Kidney (tissue), 14 donors: Measurements from ENCODE around the gene SFXN5. TPM values are rescaled to one million over a fixed set of nuclear protein-coding genes. Genes with fewer than 3 reads are reported as not detected.

Experiments used
- DNase-seq, 5 donors: peaks; one replicate each; pipeline ENCODE4 v3.0.0-alpha.2; 2013 to 2020
- FAIRE-seq: peaks from 2 replicates; lab custom pipeline; 2012; peaks lifted over from hg19 to GRCh38; lab: Jason Lieb, UNC
- H3K27ac ChIP-seq, 2 donors: one replicate each; pipeline ENCODE4 v1.7.0; 2013; ENCODE audit warnings: low read depth in 2 of 2, low read length in 2 of 2, inconsistent platforms in 1 of 2
- H3K27me3 ChIP-seq: one replicate; pipeline ENCODE4 v1.7.1; 2013; ENCODE audit warnings: low read length, inconsistent platforms; ENCODE audit not compliant: control insufficient read depth, insufficient read depth
- H3K36me3 ChIP-seq, 3 donors: one replicate each; pipeline versions ENCODE4 v1.7.0 to v1.7.1; 2013; ENCODE audit warnings: low read length in 3 of 3, control low read depth in 1 of 3, inconsistent platforms in 1 of 3; ENCODE audit not compliant: insufficient read depth in 3 of 3, control insufficient read depth in 2 of 3
- H3K4me1 ChIP-seq, 3 donors: one replicate each; pipeline versions ENCODE4 v1.7.0 to v1.7.1; 2013; ENCODE audit warnings: low read length in 3 of 3, inconsistent platforms in 1 of 3, low read depth in 1 of 3; ENCODE audit not compliant: control insufficient read depth in 2 of 3, insufficient read depth in 2 of 3
- H3K4me3 ChIP-seq, 3 donors: one replicate each; pipeline versions ENCODE4 v1.7.0 to v1.8.1; 2013; ENCODE audit warnings: low read length in 3 of 3, control low read depth in 1 of 3, inconsistent platforms in 1 of 3
- H3K9ac ChIP-seq, 3 donors: one replicate each; pipeline versions ENCODE4 v1.7.0 to v1.7.1; 2013; ENCODE audit warnings: low read length in 3 of 3, control low read depth in 1 of 3, inconsistent platforms in 1 of 3
- H3K9me3 ChIP-seq, 3 donors: one replicate each; pipeline versions ENCODE4 v1.7.0 to v1.7.1; 2013; ENCODE audit warnings: low read length in 3 of 3, control low read depth in 1 of 3, inconsistent platforms in 1 of 3; ENCODE audit not compliant: control insufficient read depth in 2 of 3, insufficient read depth in 1 of 3
- intact Hi-C: fragments of 100-400 bp; cut with DNase I; formaldehyde crosslinking; loops from one replicate; pipeline ENCODE4 v1.11.1; 2022
- polyA plus RNA-seq: library from polyadenylated mRNA; stranded (reverse); fragments of 350-450 nt; fragmentation: Illumina TruSeq; extraction: RNeasy Lipid Tissue Mini Kit (QIAGEN cat#74804); gene quantifications from one replicate; pipeline ENCODE4 v1.2.3, GENCODE V29; 2014; ENCODE audit warnings: low read depth, low replicate concordance; ENCODE audit not compliant: insufficient read depth
- total RNA-seq: library from RNA; stranded (reverse); fragmentation: NEBNext Ultra II Directional; extraction: Animal tissue kit (Norgen Biotek cat#: 25700); gene quantifications from one replicate; pipeline ENCODE4 v1.2.1, GENCODE V29; 2021
- TF ChIP-seq, protein P1 (sequence below): IDR thresholded peaks from 3 replicates; pipeline ENCODE4 v1.5.1; 2012; ENCODE audit warnings: mild to moderate bottlenecking, moderate library complexity, borderline replicate concordance; ENCODE audit not compliant: insufficient read depth; ENCODE audit errors: extremely low read depth
- donor health status: control.
- donor health status: control.
- donor health status: control.
- donor health status: control.
- donor health status: control.
- donor health status: DM: yes; HTN: yes; CAD: no.
- donor health status: Normal renal cell carcinoma (clear cell type).

The SFXN5 gene
- total and polyA plus RNA-seq, 2 donors from 2014 or later = 21.4 to 35.9 TPM

DNA sequence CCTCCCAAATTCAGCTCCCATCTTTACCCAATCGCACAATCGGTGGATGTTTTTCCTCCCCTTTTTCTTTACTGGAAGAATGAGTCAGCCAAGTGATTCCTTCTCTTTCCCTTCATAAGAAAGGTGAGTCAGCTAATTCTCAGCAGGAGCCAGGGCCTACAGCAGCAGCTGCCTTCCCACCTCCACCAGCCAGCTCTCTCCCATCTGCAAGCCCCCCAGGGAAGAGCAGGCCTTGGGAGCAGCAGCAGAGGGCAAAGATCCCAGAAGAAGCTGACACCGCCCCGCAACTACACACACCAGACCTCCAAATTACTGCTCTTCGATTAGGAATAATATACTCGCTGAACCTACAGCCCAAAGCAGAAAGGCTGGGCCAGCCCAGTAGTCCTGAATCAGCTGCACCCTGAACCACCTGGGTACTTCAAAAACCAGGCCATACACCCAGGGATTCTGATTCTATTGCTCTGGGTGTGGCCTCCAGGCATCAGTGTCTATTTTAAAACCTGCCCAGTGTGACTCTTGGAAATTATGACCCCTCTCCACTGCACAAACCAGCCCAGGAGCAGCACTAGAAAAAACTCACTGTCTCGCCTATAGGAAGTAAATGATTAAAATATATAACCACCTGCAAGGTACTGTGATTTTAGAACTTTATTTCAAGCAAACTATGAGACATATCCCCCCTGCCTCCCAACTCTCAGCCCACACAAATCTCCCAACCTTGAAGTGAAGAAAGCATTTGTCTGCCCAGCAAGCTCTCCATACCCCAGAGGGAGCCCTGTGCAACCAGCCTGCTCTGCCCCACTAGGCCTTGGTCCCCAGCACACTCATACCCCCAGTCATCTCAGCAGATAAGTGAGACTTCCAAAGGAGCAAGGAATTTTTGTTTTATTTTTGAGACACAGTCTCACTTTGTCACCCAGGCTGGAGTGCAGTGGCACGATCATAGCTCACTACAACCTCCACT lies 7.3 kb downstream of the SFXN5 start:
- intact Hi-C loops = no loop called here
- Histone ChIP-seq H3K9me3 (no peaks in the 10 kb centered on the region), H3K27me3 (no peaks in the 10 kb centered on the region), H3K9ac (no peak overlapping the region), H3K4me3 (no peak overlapping the region), H3K4me1 (peaks cover 0 to 15% (median 11%) of the 10 kb centered on the region in 3 donors), H3K36me3 (peaks cover 0 to 2% (median 0%) of the 10 kb centered on the region in 3 donors), H3K27ac (peak overlapping the region; percentile 43 to 56)
- no peak for FAIRE-seq
- no peak for DNase-seq
- TF ChIP-seq, protein P1, sequence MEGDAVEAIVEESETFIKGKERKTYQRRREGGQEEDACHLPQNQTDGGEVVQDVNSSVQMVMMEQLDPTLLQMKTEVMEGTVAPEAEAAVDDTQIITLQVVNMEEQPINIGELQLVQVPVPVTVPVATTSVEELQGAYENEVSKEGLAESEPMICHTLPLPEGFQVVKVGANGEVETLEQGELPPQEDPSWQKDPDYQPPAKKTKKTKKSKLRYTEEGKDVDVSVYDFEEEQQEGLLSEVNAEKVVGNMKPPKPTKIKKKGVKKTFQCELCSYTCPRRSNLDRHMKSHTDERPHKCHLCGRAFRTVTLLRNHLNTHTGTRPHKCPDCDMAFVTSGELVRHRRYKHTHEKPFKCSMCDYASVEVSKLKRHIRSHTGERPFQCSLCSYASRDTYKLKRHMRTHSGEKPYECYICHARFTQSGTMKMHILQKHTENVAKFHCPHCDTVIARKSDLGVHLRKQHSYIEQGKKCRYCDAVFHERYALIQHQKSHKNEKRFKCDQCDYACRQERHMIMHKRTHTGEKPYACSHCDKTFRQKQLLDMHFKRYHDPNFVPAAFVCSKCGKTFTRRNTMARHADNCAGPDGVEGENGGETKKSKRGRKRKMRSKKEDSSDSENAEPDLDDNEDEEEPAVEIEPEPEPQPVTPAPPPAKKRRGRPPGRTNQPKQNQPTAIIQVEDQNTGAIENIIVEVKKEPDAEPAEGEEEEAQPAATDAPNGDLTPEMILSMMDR = no peak

DNA sequence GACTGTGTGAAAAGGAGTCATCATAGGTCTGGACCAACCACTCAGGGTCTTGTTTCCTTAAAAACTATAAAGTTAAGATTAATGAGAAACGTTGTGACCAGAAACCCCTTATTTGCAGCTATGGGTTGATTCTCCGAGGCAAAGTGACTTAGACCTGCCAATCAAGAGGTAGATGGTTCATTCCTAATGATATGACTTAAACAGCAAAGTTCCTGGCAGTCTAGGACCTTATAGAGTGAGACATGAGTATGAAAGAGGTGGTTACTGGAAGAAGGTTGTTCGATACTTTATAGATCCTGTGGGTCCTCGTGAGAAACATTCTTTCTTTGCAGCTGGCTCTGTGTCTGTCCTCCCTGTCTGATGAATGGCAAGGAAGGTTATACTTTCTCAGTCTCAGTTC lies 8.0 kb downstream of the SFXN5 start:
- intact Hi-C loops = no loop called here
- no peak overlapping the region for H3K9ac ChIP-seq
- H3K4me3 ChIP-seq = no peak overlapping the region

DNA sequence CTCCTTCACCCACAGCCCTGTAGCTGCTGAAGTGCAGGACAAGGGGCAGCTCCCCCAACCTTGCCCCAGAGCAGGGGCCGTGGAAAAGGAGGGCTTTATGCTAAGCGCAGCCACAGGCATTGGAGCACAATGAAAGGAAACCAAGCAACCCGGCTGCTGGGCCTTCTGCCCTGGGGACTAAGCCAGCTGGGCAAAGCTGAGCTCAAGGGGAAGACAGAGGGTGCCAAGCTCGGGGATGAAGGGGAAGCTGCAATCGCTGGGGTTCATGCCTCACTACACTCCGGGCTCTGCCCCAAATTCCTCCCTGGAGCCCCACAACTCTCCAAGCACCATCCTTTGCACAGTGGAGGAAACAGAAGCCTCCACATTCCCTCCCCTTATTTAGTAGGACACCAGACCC lies 12.4 kb downstream of the SFXN5 start:
- Histone ChIP-seq H3K27me3 (no peaks in the 10 kb centered on the region), H3K9ac (no peak overlapping the region), H3K4me3 (no peak overlapping the region), H3K9me3 (peaks cover 0 to 5% (median 0%) of the 10 kb centered on the region in 3 donors), H3K27ac (no peak overlapping the region), H3K4me1 (peaks cover 0 to 6% (median 0%) of the 10 kb centered on the region in 3 donors), H3K36me3 (peaks cover 3 to 7% (median 5%) of the 10 kb centered on the region in 3 donors)
- TF ChIP-seq, protein P1 = no peak
- no peak for FAIRE-seq
- DNase-seq = no peak
- intact Hi-C loops = no loop called here

More for the DNA sequence above, 8.0 kb downstream of the SFXN5 start:
- H3K27ac ChIP-seq = peak overlapping the region in 1 of 2 donors; percentile 48
- H3K36me3 ChIP-seq = peaks cover 0 to 2% (median under 1%) of the 10 kb centered on the region in 3 donors
- H3K9me3 ChIP-seq = no peaks in the 10 kb centered on the region
- H3K27me3 ChIP-seq = no peaks in the 10 kb centered on the region
- FAIRE-seq (no peak), DNase-seq (no peak)
- TF ChIP-seq, protein P1 = no peak
- H3K4me1 ChIP-seq = peaks cover 0 to 15% (median 7%) of the 10 kb centered on the region in 3 donors
